ENCODE results near the gene FGFR3. TPM values are rescaled to one million over a fixed set of nuclear protein-coding genes. Genes with fewer than 3 reads are reported as not detected.

FGFR3 gene
- total RNA-seq, 1 donor from 2014 or later = 32.1 TPM

DNA sequence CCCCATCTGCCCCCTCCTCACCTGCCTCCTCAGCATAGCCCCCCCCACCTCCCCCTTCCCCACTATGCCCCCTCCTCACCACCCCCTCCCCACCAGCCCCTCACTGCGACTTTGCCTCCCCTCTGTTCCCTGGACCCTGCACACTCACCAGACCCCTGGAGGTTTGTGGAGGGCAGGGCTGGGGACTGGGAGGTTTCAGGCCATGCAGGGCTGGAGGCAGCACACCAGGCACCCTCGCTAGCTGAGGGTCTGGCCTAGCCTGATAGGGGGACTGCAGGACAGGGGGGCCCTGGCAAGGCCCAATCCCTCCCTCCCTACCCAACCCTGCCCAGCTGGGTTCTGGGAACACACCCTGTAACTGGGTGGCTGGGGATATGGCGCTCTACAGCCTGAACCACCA, 43.7 kb upstream of the FGFR3 start:
- intact Hi-C loops (cut with DNase I) = loop anchor here (5.0 to 10.0 kb wide), 2 partner anchors 58 to 145 kb away; no protein-coding TSS in a partner anchor
- Histone ChIP-seq H3K27ac (no peak overlapping the region), H3K27me3 (no peaks in the 10 kb centered on the region), H3K36me3 (no peaks in the 10 kb centered on the region), H3K4me3 (no peak overlapping the region), H3K4me1 (peaks cover 20% of the 10 kb centered on the region), H3K9me3 (no peaks in the 10 kb centered on the region)
- TF ChIP-seq, protein P1, sequence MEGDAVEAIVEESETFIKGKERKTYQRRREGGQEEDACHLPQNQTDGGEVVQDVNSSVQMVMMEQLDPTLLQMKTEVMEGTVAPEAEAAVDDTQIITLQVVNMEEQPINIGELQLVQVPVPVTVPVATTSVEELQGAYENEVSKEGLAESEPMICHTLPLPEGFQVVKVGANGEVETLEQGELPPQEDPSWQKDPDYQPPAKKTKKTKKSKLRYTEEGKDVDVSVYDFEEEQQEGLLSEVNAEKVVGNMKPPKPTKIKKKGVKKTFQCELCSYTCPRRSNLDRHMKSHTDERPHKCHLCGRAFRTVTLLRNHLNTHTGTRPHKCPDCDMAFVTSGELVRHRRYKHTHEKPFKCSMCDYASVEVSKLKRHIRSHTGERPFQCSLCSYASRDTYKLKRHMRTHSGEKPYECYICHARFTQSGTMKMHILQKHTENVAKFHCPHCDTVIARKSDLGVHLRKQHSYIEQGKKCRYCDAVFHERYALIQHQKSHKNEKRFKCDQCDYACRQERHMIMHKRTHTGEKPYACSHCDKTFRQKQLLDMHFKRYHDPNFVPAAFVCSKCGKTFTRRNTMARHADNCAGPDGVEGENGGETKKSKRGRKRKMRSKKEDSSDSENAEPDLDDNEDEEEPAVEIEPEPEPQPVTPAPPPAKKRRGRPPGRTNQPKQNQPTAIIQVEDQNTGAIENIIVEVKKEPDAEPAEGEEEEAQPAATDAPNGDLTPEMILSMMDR (IDR thresholded peaks at IDR 0.05) = no peak
- DNase-seq = no peak
- no peak for ATAC-seq

DNA sequence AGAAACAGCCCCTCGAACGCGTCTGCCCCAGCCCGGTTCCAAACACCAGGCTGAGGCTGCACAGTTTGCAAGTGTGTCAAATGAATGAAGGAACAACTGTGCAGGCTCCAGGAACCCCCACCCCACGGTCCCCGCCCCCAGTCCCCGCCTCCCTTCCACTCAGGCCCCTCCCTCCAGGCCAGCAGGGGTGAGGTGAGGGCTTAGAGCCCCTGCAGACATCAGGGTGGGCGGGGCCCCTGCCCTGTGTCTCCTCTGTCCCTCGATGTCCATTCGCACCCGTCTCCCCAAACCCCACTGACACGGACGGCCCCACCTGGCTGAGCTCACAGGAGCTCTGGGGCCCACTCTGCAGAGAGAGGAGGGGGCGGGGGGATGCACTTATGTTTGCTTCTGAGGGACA, 43.3 kb upstream of the FGFR3 start:
- H3K4me3 ChIP-seq = no peak overlapping the region
- H3K27me3 ChIP-seq = no peaks in the 10 kb centered on the region
- no peaks in the 10 kb centered on the region for H3K9me3 ChIP-seq
- ATAC-seq (no peak), DNase-seq (no peak)
- intact Hi-C loops (cut with DNase I) = loop anchor here (5.0 to 10.0 kb wide), 2 partner anchors 57 to 145 kb away; no protein-coding TSS in a partner anchor
- no peaks in the 10 kb centered on the region for H3K36me3 ChIP-seq
- TF ChIP-seq, protein P1 (IDR thresholded peaks at IDR 0.05) = no peak
- H3K27ac ChIP-seq = no peak overlapping the region
- peaks cover 20% of the 10 kb centered on the region for H3K4me1 ChIP-seq

DNA sequence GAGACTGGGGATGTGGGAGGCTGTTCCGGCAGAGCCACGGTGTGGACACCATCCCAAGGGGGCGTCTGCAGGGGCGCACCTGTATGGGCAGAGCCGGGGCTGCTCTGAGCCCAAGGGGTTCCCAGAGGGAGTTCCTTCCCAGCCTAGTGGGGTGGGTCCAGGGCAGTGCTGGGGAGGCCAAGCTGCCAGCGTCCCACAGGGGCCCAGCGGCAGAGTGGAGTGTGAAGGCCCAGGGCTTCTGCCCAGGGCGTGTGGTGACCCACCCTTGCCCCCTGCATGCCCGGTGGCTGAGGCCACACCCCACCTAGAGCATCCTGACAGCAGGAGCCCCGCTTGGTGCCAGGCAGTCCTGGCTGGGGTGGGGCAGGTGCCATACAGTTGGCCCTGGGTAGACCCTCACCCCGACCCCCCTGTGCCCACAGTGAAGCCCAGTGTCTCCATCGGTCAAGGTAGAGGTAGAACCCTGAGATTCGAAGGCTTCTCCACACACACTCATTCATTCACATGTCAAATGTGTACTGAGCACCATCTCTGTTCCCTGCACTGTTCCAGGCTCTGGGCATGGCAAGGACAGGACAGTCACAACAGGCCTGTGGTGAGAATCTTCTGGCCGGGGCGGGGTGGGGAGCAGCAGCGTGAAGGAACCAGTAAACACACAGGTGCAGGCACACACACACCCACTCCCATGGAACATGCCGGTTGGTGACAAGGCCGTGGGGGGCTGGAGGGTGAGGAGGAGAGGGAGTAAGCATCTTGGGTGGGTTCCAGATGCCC, 42.5 kb upstream of the FGFR3 start:
- intact Hi-C loops (cut with DNase I) = no loop called here
- H3K4me1 ChIP-seq = peaks cover 20% of the 10 kb centered on the region
- no peaks in the 10 kb centered on the region for H3K27me3 ChIP-seq
- no peaks in the 10 kb centered on the region for H3K36me3 ChIP-seq
- no peak for DNase-seq
- no peak overlapping the region for H3K4me3 ChIP-seq
- no peak overlapping the region for H3K27ac ChIP-seq
- TF ChIP-seq, protein P1 (IDR thresholded peaks at IDR 0.05) = no peak
- H3K9me3 ChIP-seq = no peaks in the 10 kb centered on the region
- no peak for ATAC-seq

DNA sequence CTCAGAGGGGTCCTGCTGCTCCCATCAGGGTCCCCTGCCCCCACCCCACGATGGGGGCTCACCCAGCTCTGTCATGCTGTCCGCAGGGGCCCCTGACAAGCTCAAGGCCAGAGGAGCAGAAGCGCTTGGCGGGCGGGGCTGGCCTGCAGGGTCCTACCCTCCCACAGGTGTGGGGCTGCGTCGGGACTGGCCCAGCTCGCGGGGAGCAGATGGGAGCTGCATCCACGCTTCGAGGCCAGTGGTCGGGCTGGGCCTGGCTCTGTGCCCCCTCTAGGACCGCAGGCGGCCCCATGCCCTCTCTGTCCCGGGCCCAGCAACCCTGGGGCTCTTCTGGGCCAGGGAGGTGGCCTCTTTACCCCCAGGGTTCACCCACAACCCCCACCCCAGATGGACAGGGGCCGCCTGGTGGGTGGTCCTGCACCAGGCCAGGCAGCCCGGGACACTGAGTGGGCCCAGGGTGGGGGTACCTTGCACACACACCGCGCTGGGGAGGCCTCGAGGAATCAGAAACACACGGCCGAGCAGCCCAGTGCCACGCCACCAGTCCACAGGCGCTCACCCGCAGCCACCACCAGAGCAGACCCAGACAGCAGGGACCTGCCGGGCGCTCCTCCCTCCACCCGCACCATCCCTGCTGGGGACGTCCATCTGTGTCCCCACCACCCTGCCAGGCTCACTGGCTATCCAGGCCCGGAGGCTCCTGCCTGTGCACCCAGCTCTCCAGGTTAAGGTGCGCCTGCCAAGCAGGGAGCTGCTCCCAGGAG, 41.8 kb upstream of the FGFR3 start:
- H3K9me3 ChIP-seq = no peaks in the 10 kb centered on the region
- no peak overlapping the region for H3K4me3 ChIP-seq
- H3K27ac ChIP-seq = no peak overlapping the region
- H3K4me1 ChIP-seq = peaks cover 22% of the 10 kb centered on the region
- DNase-seq (no peak), ATAC-seq (no peak)
- TF ChIP-seq, protein P1 (IDR thresholded peaks at IDR 0.05) = no peak
- intact Hi-C loops (cut with DNase I) = no loop called here
- H3K36me3 ChIP-seq = no peaks in the 10 kb centered on the region
- H3K27me3 ChIP-seq = no peaks in the 10 kb centered on the region

DNA sequence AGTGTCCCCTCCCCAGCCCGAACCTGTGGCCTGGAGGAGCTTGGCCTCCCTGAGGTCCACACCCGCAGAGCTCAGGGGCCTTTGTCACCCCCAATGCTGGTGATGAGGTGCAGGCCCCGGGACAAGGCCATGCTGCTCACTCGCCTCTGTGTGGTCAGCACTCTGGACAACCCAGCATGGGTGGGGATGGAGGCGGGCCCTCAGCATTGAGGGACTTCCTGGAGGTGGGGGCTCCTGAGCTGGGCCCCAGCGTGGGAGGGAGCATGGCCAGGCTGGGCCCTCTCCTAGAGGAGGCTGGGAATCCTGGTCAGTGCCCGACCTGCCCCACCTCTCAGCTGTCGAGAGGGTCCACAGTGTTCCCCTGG, 41.2 kb upstream of the FGFR3 start:
- DNase-seq (peak; percentile 82), ATAC-seq (peak; percentile 62)
- Histone ChIP-seq H3K27me3 (no peaks in the 10 kb centered on the region), H3K27ac (no peak overlapping the region), H3K4me1 (peaks cover 24% of the 10 kb centered on the region), H3K9me3 (no peaks in the 10 kb centered on the region), H3K36me3 (no peaks in the 10 kb centered on the region), H3K4me3 (no peak overlapping the region)
- intact Hi-C loops (cut with DNase I) = no loop called here
- TF ChIP-seq, protein P1 (IDR thresholded peaks at IDR 0.05) = no peak

All from upper lobe of right lung (tissue), 1 donor.